Nephron (organoid): ENCODE measurements around the gene CYP3A5.
"Not testable (repeated sequence)": the region's sequence is repeated elsewhere in the genome, so short reads cannot be mapped to it uniquely, and the experiment has no call there.

Source experiments
- H3K27ac Mint-ChIP-seq, 3 experiments: 2 replicates each; pipeline ENCODE4 v1.8.0; 2020; ENCODE audit warnings: mixed read lengths in 3 of 3, mild to moderate bottlenecking in 2 of 3, moderate library complexity in 1 of 3
- H3K27me3 Mint-ChIP-seq: 2 replicates; pipeline ENCODE4 v1.8.0; 2021; ENCODE audit warnings: low read depth, mild to moderate bottlenecking, moderate library complexity, mixed read lengths
- H3K36me3 Mint-ChIP-seq: 2 replicates; pipeline ENCODE4 v1.8.0; 2020; ENCODE audit warnings: low read depth, mixed read lengths
- H3K4me1 Mint-ChIP-seq: 2 replicates; pipeline ENCODE4 v1.8.0; 2020; ENCODE audit warnings: mixed read lengths
- H3K4me3 Mint-ChIP-seq, 3 experiments: 2 replicates each; pipeline ENCODE4 v1.8.0; 2020; ENCODE audit warnings: mild to moderate bottlenecking in 3 of 3, mixed read lengths in 3 of 3, moderate library complexity in 2 of 3
- H3K9me3 Mint-ChIP-seq: 2 replicates; pipeline ENCODE4 v1.8.0; 2020; ENCODE audit warnings: mixed read lengths
- TF ChIP-seq, protein P1 (sequence below), 3 experiments: fragments of 200-600 bp; sonication (generic); IDR thresholded peaks; one replicate each; pipeline ENCODE4 v1.5.0; 2021; ENCODE audit warnings: antibody characterized with exemption in 3 of 3; ENCODE audit not compliant: unreplicated experiment in 3 of 3

Gene CYP3A5

DNA sequence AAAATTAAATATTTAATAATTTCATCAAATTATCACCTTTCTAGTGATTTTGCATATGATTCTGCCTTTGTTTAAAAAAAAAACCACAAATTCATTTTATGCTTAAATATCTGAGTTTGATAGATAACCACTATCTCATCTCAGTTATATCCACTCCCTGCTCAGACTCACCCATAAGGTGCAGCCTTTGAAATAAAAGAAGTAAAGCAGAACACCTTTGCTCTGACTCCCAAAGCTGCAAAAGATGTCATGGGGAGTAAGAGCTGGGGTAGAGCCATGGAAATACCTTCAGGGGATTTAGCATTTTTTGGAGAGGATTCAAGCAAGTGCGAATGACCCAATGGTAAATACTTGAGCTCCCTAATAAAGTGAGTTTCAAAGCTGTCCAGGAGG is 15.1 kb upstream of the CYP3A5 start:
- H3K4me1 Mint-ChIP-seq, result peaks cover 9% of the 10 kb centered on the region
- peaks cover 6% of the 10 kb centered on the region for H3K27me3 Mint-ChIP-seq
- H3K36me3 Mint-ChIP-seq, result no peaks in the 10 kb centered on the region
- H3K27ac Mint-ChIP-seq, result peak overlapping the region in 1 of 3 experiments; percentile 72
- H3K4me3 Mint-ChIP-seq, result no peak overlapping the region
- peaks cover 15% of the 10 kb centered on the region for H3K9me3 Mint-ChIP-seq
- TF ChIP-seq, protein P1, sequence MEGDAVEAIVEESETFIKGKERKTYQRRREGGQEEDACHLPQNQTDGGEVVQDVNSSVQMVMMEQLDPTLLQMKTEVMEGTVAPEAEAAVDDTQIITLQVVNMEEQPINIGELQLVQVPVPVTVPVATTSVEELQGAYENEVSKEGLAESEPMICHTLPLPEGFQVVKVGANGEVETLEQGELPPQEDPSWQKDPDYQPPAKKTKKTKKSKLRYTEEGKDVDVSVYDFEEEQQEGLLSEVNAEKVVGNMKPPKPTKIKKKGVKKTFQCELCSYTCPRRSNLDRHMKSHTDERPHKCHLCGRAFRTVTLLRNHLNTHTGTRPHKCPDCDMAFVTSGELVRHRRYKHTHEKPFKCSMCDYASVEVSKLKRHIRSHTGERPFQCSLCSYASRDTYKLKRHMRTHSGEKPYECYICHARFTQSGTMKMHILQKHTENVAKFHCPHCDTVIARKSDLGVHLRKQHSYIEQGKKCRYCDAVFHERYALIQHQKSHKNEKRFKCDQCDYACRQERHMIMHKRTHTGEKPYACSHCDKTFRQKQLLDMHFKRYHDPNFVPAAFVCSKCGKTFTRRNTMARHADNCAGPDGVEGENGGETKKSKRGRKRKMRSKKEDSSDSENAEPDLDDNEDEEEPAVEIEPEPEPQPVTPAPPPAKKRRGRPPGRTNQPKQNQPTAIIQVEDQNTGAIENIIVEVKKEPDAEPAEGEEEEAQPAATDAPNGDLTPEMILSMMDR (IDR thresholded peaks at IDR 0.05; ENCODE audit: unreplicated experiment in 3 of 3), result no peak

- Mint-ChIP-seq H3K27ac (peak overlapping the region; percentile 72 to 95 (median 84)), H3K4me1 (peaks cover 6% of the 10 kb centered on the region)
These were observed 14.6 kb upstream of the CYP3A5 start for GRCh38 chr7:99694201-99694911.

GRCh38 chr7:99693427-99694200 is 13.8 kb upstream of the CYP3A5 start:
- Mint-ChIP-seq H3K27ac (peak overlapping the region; percentile 72 to 95 (median 84)), H3K9me3 (peaks cover 20% of the 10 kb centered on the region), H3K36me3 (no peaks in the 10 kb centered on the region), H3K4me1 (no peaks in the 10 kb centered on the region), H3K4me3 (no peak overlapping the region), H3K27me3 (peaks cover 3% of the 10 kb centered on the region)
- TF ChIP-seq, protein P1 (IDR thresholded peaks at IDR 0.05; ENCODE audit: unreplicated experiment in 3 of 3), result no peak

More at GRCh38 chr7:99694201-99694911, 14.6 kb upstream of the CYP3A5 start:
- H3K4me3 Mint-ChIP-seq, result no peak overlapping the region
- TF ChIP-seq, protein P1 (IDR thresholded peaks at IDR 0.05; ENCODE audit: unreplicated experiment in 3 of 3), result no peak
- H3K9me3 Mint-ChIP-seq, result peaks cover 15% of the 10 kb centered on the region
- H3K36me3 Mint-ChIP-seq, result no peaks in the 10 kb centered on the region
- peaks cover 3% of the 10 kb centered on the region for H3K27me3 Mint-ChIP-seq

DNA sequence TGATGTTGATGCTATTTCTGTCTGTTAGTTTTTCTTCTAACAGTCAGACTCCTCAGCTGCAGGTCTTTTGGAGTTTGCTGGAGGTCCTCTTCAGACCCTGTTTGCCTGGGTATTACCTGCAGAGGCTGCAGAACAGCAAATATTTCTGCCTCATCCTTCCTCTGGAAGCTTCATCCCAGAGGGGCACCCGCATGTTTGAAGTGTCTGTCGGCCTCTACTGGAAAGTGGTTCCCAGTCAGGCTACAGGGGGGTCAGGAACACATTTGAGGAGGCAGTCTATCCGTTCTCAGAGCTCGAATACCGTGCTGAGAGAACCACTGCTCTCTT is 13.3 kb upstream of the CYP3A5 start:
- peak overlapping the region; percentile 72 to 95 (median 84) for H3K27ac Mint-ChIP-seq

DNA sequence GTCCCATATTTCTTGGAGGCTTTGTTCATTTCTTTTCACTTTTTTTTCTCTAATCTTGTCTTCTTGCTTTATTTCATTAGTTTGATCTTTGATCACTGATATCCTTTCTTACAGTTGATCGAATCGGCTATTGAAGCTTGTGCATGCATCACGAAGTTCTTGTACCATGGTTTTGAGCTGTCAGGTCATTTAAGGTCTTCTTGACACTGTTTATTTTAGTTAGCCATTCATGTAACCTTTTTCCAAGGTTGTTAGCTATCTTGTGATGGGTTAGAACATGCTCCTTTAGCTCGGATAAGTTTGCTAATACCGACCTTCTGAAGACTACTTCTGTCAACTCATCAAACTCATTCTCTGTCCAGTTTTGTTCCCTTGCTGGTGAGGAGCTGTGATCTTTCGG is 12.8 kb upstream of the CYP3A5 start:
- not testable (repeated sequence) for H3K36me3 Mint-ChIP-seq, H3K27me3 Mint-ChIP-seq, H3K4me1 Mint-ChIP-seq, H3K4me3 Mint-ChIP-seq
- H3K9me3 Mint-ChIP-seq, result peaks cover 26% of the 10 kb centered on the region
- peak overlapping the region in 1 of 3 experiments; percentile 84 for H3K27ac Mint-ChIP-seq

More for the DNA sequence above, 13.3 kb upstream of the CYP3A5 start:
- Mint-ChIP-seq H3K9me3 (peaks cover 25% of the 10 kb centered on the region), H3K36me3 (no peaks in the 10 kb centered on the region), H3K4me1 (no peaks in the 10 kb centered on the region), H3K4me3 (no peak overlapping the region), H3K27me3 (peaks cover 3% of the 10 kb centered on the region)
- TF ChIP-seq, protein P1 (IDR thresholded peaks at IDR 0.05; ENCODE audit: unreplicated experiment in 3 of 3), result no peak

GRCh38 chr7:99691658-99692057 is 11.9 kb upstream of the CYP3A5 start:
- H3K27me3 Mint-ChIP-seq, H3K27ac Mint-ChIP-seq, H3K4me3 Mint-ChIP-seq, H3K4me1 Mint-ChIP-seq, H3K36me3 Mint-ChIP-seq: not testable (repeated sequence)
- peaks cover 31% of the 10 kb centered on the region for H3K9me3 Mint-ChIP-seq

DNA sequence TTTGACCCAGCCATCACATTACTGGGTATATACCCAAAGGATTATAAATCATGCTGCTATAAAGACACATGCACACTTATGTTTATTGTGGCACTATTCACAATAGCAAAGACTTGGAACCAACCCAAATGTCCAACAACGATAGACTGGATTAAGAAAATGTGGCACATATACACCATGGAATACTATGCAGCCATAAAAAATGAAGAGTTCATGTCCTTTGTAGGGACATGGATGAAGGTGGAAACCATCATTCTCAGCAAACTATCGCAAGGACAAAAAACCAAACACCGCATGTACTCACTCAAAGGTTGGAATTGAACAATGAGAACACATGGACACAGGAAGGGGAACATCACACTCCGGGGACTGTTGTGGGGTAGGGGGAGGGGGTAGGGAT is 11.1 kb upstream of the CYP3A5 start:
- H3K9me3 Mint-ChIP-seq, result peaks cover 31% of the 10 kb centered on the region
- H3K4me3 Mint-ChIP-seq, H3K36me3 Mint-ChIP-seq, H3K27ac Mint-ChIP-seq, H3K27me3 Mint-ChIP-seq, H3K4me1 Mint-ChIP-seq: not testable (repeated sequence)

DNA sequence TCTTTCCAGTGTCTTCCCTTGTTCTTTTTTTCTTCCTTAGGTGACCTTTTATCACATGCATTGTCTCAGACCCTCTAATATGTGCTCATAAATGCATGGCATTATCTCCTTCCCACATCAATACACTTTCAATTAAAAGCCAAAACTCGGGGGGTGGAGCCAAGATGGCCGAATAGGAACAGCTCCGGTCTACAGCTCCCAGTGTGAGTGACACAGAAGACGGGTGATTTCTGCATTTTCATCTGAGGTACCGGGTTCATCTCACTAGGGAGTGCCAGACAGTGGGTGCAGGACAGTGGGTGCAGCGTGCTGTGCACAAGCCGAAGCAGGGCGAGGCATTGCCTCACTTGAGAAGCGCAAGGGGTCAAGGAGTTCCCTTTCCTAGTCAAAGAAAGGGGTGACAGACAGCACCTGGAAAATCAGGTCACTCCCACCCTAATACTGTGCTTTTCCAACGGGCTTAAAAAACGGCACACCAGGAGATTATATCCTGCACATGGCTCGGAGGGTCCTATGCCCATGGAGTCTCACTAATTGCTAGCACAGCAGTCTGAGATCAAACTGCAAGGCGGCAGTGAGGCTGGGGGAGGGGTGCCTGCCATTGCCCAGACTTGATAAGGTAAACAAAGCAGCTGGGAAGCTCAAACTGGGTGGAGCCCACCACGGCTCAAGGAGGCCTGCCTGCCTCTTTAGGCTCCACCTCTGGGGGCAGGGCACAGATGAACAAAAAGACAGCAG is 6.2 kb upstream of the CYP3A5 start:
- H3K36me3 Mint-ChIP-seq, H3K27me3 Mint-ChIP-seq, H3K4me1 Mint-ChIP-seq, H3K27ac Mint-ChIP-seq, H3K4me3 Mint-ChIP-seq: not testable (repeated sequence)
- peaks cover 50% of the 10 kb centered on the region for H3K9me3 Mint-ChIP-seq
